Neuronal stem cell (in vitro differentiated cells): Measurements from ENCODE around the gene THAP4.
A peak's percentile ranks its signal among the peaks of the same experiment; 100 is the strongest.

Experiments
- DNase-seq: peaks from one replicate; pipeline ENCODE4 v3.0.0-alpha.2; 2013; ENCODE audit warnings: low spot score
- H2AFZ ChIP-seq: one replicate; pipeline ENCODE4 v1.6.1; 2013; ENCODE audit warnings: mild to moderate bottlenecking, low read length, inconsistent platforms
- H2AK5ac ChIP-seq: 2 replicates; pipeline ENCODE4 v1.6.1; 2013; ENCODE audit warnings: low read depth, mild to moderate bottlenecking, inconsistent platforms, low read length, moderate library complexity, mixed read lengths
- H2BK120ac ChIP-seq: 2 replicates; pipeline ENCODE4 v1.6.1; 2013; ENCODE audit warnings: low read depth, mild to moderate bottlenecking, inconsistent platforms, low read length, moderate library complexity, mixed read lengths
- H2BK12ac ChIP-seq: one replicate; pipeline ENCODE4 v1.6.1; 2013; ENCODE audit warnings: low read length, inconsistent platforms
- H2BK15ac ChIP-seq: 2 replicates; pipeline ENCODE4 v1.6.1; 2013; ENCODE audit warnings: mild to moderate bottlenecking, low read length, inconsistent platforms, mixed read lengths
- H2BK5ac ChIP-seq: one replicate; pipeline ENCODE4 v1.6.1; 2013; ENCODE audit warnings: inconsistent platforms, mild to moderate bottlenecking, low read length, moderate library complexity
- H3K14ac ChIP-seq: one replicate; pipeline ENCODE4 v1.6.1; 2013; ENCODE audit warnings: low read length, inconsistent platforms
- H3K18ac ChIP-seq: 2 replicates; pipeline ENCODE4 v1.6.1; 2013; ENCODE audit warnings: low read length, inconsistent platforms
- H3K23ac ChIP-seq: 2 replicates; pipeline ENCODE4 v1.6.1; 2013; ENCODE audit warnings: low read depth, mild to moderate bottlenecking, mixed read lengths, low read length, inconsistent platforms; ENCODE audit not compliant: poor library complexity
- H3K27ac ChIP-seq: replicated peaks from 3 replicates; pipeline ENCODE4 v1.5.1; 2013; ENCODE audit warnings: low read length, inconsistent platforms
- H3K27me3 ChIP-seq, 3 experiments: 2 replicates each; pipeline ENCODE4 v1.6.1; 2013; ENCODE audit warnings: low read length in 3 of 3, mild to moderate bottlenecking in 2 of 3, inconsistent platforms in 1 of 3, low read depth in 1 of 3, mixed read lengths in 1 of 3, moderate library complexity in 1 of 3; ENCODE audit not compliant: control insufficient read depth in 3 of 3, insufficient read depth in 3 of 3
- H3K36me3 ChIP-seq, 2 donors: replicated peaks in 1 of 2; 2 replicates each; pipeline ENCODE4 v1.6.1; 2013; ENCODE audit warnings: low read length in 2 of 2; ENCODE audit not compliant: control insufficient read depth in 2 of 2, insufficient read depth in 2 of 2
- H3K4ac ChIP-seq: 2 replicates; pipeline ENCODE4 v1.6.1; 2013; ENCODE audit warnings: inconsistent platforms, mild to moderate bottlenecking, low read length, moderate library complexity
- H3K4me1 ChIP-seq, 2 donors: 1 replicate in 1 of 2; 2 replicates in 1 of 2; pipeline ENCODE4 v1.6.1; 2013; ENCODE audit warnings: low read length in 2 of 2, low read depth in 1 of 2; ENCODE audit not compliant: control insufficient read depth in 2 of 2, insufficient read depth in 1 of 2
- H3K4me2 ChIP-seq: one replicate; pipeline ENCODE4 v1.6.1; 2013; ENCODE audit warnings: mild to moderate bottlenecking, low read length, inconsistent platforms; ENCODE audit not compliant: insufficient read depth, poor library complexity, severe bottlenecking
- H3K4me3 ChIP-seq, 2 donors: 2 replicates each; pipeline ENCODE4 v1.5.1; 2013; ENCODE audit warnings: low read length in 2 of 2, mild to moderate bottlenecking in 2 of 2, inconsistent platforms in 1 of 2, moderate library complexity in 1 of 2
- H3K79me1 ChIP-seq: one replicate; pipeline ENCODE4 v1.6.1; 2013; ENCODE audit warnings: low read depth, mild to moderate bottlenecking, inconsistent platforms, low read length, moderate library complexity
- H3K9ac ChIP-seq: one replicate; pipeline ENCODE4 v1.6.1; 2013; ENCODE audit warnings: mild to moderate bottlenecking, low read depth, low read length, inconsistent platforms; ENCODE audit not compliant: poor library complexity
- H3K9me3 ChIP-seq, 2 donors: replicated peaks in 1 of 2; 2 replicates each; pipeline versions ENCODE3 to v1.6.1; 2013; ENCODE audit warnings: low read length in 2 of 2, mild to moderate bottlenecking in 2 of 2, inconsistent platforms in 1 of 2, low read depth in 1 of 2, mixed read lengths in 1 of 2, moderate library complexity in 1 of 2; ENCODE audit not compliant: control insufficient read depth in 2 of 2, insufficient read depth in 1 of 2
- H4K8ac ChIP-seq: one replicate; pipeline ENCODE4 v1.6.1; 2013; ENCODE audit warnings: low read depth, mild to moderate bottlenecking, inconsistent platforms, low read length, moderate library complexity
- H4K91ac ChIP-seq: one replicate; pipeline ENCODE4 v1.6.1; 2013; ENCODE audit warnings: low read length, low read depth, mild to moderate bottlenecking, inconsistent platforms; ENCODE audit not compliant: poor library complexity
- WGBS, 2 donors: extraction: QIAGEN DNeasy Blood & Tissue Kit; methylation state at CpG; one replicate each; pipeline ENCODE4 v1.1.7; 2013; ENCODE audit warnings: missing lambda C conversion rate in 2 of 2, mixed read lengths in 1 of 2; ENCODE audit not compliant: insufficient read length in 2 of 2, insufficient replicate concordance in 1 of 2; ENCODE audit errors: extremely low coverage in 2 of 2; 5-methylcytosine and 5-hydroxymethylcytosine counted together

The THAP4 gene

GRCh38 chr2:241613017-241613780 lies 23.8 kb downstream of the THAP4 start:
- no peak overlapping the region for H4K91ac ChIP-seq
- H3K27ac ChIP-seq: no peak overlapping the region
- H3K23ac ChIP-seq: no peak overlapping the region
- H3K36me3 ChIP-seq: peaks cover 0 to 25% of the 10 kb centered on the region in 2 donors
- H2AFZ ChIP-seq: no peak overlapping the region
- H2BK12ac ChIP-seq: no peak overlapping the region
- H3K18ac ChIP-seq: no peak overlapping the region
- no peak overlapping the region for H2BK5ac ChIP-seq
- no peak overlapping the region for H3K4ac ChIP-seq
- no peaks in the 10 kb centered on the region for H3K27me3 ChIP-seq
- no peak overlapping the region for H2AK5ac ChIP-seq
- no peak overlapping the region for H3K4me3 ChIP-seq
- no peak overlapping the region for H3K4me2 ChIP-seq
- H3K9me3 ChIP-seq: no peaks in the 10 kb centered on the region
- no peak for DNase-seq
- no peak overlapping the region for H4K8ac ChIP-seq
- no peak overlapping the region for H3K9ac ChIP-seq
- H3K79me1 ChIP-seq: peaks cover 10% of the 10 kb centered on the region
- H3K14ac ChIP-seq: no peak overlapping the region
- H2BK15ac ChIP-seq: no peak overlapping the region
- peaks cover 0 to 6% of the 10 kb centered on the region in 2 donors for H3K4me1 ChIP-seq
- no CpG with 5 or more reads among the region's 15 CpGs for WGBS, 2 donors
- no peak overlapping the region for H2BK120ac ChIP-seq

- Histone ChIP-seq H2BK5ac (no peak overlapping the region), H2BK120ac (no peak overlapping the region), H3K14ac (no peak overlapping the region), H3K4me3 (no peak overlapping the region), H3K9me3 (no peaks in the 10 kb centered on the region), H3K23ac (no peak overlapping the region), H2BK12ac (no peak overlapping the region), H3K9ac (peak overlapping the region; percentile 13), H3K4me2 (no peak overlapping the region), H3K27me3 (no peaks in the 10 kb centered on the region), H3K79me1 (peaks cover 11% of the 10 kb centered on the region), H4K8ac (no peak overlapping the region), H3K4ac (no peak overlapping the region), H2AK5ac (no peak overlapping the region), H3K18ac (no peak overlapping the region), H3K4me1 (peaks cover 0 to 4% of the 10 kb centered on the region in 2 donors), H4K91ac (peak overlapping the region; percentile 38), H2BK15ac (no peak overlapping the region), H2AFZ (no peak overlapping the region), H3K27ac (no peak overlapping the region), H3K36me3 (peaks cover 0 to 20% of the 10 kb centered on the region in 2 donors)
- DNase-seq: no peak
- no CpG with 5 or more reads among the region's 20 CpGs for WGBS, 2 donors
Observed at GRCh38 chr2:241612156-241613016, 24.6 kb downstream of the THAP4 start.

GRCh38 chr2:241611062-241611461 lies 25.9 kb downstream of the THAP4 start:
- no peak overlapping the region for H2BK120ac ChIP-seq
- H3K27ac ChIP-seq: no peak overlapping the region
- H2AFZ ChIP-seq: no peak overlapping the region
- no peak overlapping the region for H4K8ac ChIP-seq
- H3K4me1 ChIP-seq: peaks cover 0 to 4% of the 10 kb centered on the region in 2 donors
- H3K14ac ChIP-seq: peak overlapping the region; percentile 76
- H2AK5ac ChIP-seq: peak overlapping the region; percentile 86
- H3K4ac ChIP-seq: no peak overlapping the region
- no peak overlapping the region for H2BK12ac ChIP-seq
- no CpG with 5 or more reads among the region's 13 CpGs for WGBS, 2 donors
- H3K36me3 ChIP-seq: peaks cover 2 to 25% of the 10 kb centered on the region in 2 donors
- H3K4me2 ChIP-seq: no peak overlapping the region
- DNase-seq: no peak
- no peak overlapping the region for H3K9ac ChIP-seq
- no peaks in the 10 kb centered on the region for H3K27me3 ChIP-seq
- no peak overlapping the region for H4K91ac ChIP-seq
- no peak overlapping the region for H3K4me3 ChIP-seq
- no peak overlapping the region for H3K23ac ChIP-seq
- H2BK5ac ChIP-seq: no peak overlapping the region
- H3K79me1 ChIP-seq: peaks cover 13% of the 10 kb centered on the region
- H2BK15ac ChIP-seq: no peak overlapping the region
- H3K9me3 ChIP-seq: no peaks in the 10 kb centered on the region
- H3K18ac ChIP-seq: no peak overlapping the region
